GM19395 (cell line): ENCODE measurements around the gene ATF3.
A peak's percentile ranks its signal among the peaks of the same experiment; 100 is the strongest.
"Not testable (repeated sequence)": the region's sequence is repeated elsewhere in the genome, so short reads cannot be mapped to it uniquely, and the experiment has no call there.

Source experiments
- ATAC-seq: cut with Tn5 transposase; IDR thresholded peaks from one replicate; pipeline ENCODE4 v1.9.1; 2021; ENCODE audit warnings: mild to moderate bottlenecking, moderate library complexity; ENCODE audit not compliant: unreplicated experiment

Gene ATF3

DNA sequence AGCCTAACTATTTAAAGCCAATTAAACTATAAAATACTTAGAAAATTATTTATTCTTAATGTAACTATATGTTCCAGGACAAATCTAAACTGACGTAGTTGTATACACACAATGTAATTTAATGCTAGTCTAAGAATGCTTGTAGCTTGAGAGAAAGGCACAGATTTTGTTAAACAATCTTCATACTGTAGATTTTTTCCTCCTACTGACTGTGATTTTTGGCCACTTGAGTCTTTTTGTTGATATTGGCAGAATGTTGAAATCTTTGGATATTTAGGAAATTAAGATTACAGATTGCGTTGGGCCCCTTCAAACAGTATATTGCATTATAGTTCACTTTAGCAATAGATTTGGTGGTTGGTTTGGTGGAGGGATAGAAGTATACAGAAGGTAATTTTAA, 40.5 kb downstream of the ATF3 start:
- no peak for ATAC-seq

- no peak for ATAC-seq
These were observed 41.7 kb downstream of the ATF3 start for GRCh38 chr1:212650228-212650627.

DNA sequence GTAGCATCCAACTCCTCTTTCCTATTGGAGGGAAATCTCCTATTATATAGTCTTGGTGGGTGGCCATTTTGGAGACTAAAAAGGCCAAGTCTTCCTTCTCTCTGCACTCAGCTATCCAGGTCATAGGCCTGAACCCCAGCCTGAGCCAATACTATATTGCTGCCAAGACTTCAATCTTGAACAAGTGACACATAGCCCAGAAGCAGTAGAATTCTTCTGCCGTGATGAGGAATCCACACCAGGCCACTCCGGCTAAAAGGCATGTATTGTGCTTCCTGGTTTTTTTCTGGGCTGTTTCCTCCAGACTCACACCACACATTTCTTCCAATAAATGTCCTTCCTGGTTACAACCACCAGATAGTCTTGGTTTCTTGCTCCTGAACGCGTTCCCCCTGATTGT, 43.0 kb downstream of the ATF3 start:
- ATAC-seq: no peak

DNA sequence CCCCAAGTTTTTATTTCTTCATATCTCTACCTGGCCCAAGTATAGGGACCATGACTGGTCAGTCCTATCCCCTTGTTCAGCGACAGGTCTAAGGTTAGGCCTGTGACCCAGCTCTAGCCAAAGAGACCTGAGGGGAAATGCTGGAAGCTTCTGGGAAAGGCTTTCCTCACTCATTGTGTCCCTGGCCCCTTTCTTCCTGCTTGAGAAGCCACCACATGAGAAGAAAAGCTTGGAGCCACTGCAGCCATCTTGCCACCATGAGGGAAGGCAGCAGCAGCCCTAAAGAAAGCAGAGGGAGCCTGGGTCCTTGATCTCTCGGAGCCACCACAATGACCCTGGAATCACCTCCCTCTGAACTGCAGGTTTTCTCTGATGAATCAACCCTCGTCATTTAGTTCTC, 43.4 kb downstream of the ATF3 start:
- no peak for ATAC-seq

DNA sequence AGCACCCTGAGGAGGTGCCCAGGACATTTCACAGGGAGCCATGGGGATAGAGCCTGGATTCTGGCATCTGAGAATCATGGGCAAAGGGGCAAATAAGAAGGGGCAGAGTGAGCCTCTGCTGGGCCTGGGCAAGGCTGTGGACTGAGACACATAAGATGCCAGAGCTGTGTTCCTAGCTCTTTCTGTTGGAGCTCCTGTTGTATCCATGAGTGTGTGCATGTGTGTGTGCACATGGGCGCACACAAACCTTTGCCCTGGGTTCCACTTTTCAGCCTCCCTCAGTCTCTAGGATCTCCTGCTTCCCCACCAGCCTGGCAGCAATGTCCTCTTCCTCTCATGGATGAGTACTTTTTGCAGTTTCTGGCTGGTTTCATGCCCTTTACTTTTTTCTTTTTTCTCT, 44.0 kb downstream of the ATF3 start:
- no peak for ATAC-seq

- ATAC-seq: no peak
These were observed 47.3 kb downstream of the ATF3 start for GRCh38 chr1:212655668-212656440.

GRCh38 chr1:212656730-212657129, 48.2 kb downstream of the ATF3 start:
- no peak for ATAC-seq

GRCh38 chr1:212658250-212658649, 49.7 kb downstream of the ATF3 start:
- ATAC-seq: not testable (repeated sequence)

- ATAC-seq: peak; percentile 6
These were observed 56.0 kb downstream of the ATF3 start for GRCh38 chr1:212664409-212665199.

DNA sequence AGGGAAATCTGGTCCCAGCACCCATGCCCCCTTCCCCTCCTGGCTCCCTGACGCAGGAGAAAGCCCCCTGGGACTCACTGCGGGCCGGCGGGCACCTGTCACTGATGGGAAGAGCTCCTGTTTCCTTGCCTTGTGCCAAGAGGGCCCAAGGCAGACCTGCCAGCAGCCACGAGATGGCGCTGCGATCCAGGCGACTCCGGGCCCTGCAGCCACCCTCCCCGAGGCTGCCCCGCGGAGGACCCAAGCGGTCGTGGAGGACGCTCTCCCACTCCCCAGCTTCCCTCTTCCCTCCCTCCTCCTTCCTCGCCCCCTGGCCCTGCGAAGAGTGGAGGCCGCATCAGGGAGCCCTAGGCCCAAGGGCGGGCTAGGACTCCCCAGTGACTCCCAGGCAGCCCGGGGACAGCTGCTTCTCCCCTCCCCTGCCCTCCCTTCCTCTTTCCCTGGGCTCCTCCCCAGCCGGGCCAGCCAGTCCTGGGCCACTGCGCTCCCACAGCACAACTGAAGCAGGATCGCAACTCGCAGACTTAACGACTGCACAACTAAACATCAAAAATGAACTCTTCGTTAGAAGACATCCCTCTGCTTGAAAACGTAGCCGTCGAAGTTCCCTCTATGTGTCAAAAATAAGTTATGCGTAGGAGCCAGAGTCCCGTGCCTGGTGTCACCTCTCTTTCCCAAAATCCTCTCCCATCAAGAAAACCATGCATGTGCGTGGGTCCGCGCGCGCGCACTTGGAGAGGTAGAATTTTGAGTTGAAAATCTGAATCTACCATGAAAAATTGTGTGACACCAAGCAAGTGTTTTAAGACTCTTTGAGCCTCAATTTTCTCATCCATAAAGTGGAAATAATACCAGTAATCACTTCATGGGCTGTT, 56.9 kb downstream of the ATF3 start:
- peak; percentile 97 for ATAC-seq

DNA sequence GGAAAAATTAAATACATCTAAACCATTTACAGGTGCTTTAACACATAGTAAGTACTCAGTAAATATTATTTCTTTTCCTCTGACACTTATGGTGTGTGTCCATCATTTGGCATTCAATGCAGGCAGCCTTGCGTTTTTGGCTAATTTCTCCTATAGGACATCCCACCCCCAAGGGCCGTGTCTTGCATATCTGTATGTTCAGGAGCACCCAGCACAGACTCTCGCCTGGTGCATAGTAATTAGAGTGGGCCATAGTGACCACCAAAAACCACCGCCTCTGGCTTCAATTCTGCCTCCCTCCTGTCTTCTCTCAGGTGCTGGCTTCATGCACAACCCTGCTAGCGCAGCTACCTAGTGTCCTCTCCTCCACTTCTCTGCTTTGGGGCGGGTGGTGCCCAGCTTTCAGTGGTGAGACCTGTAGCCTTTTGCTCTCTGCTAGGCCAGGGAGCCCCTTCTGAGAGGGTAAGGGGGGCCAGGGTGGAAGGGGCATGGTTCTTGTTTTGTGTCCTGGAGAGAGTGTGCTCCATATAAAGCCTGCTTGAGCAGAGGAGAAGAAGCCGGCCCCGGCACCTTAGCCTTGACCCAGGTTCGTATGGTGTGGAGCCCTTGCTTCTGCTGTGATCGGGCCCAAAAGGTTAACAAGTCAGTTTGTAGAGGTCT, 57.7 kb downstream of the ATF3 start:
- no peak for ATAC-seq

DNA sequence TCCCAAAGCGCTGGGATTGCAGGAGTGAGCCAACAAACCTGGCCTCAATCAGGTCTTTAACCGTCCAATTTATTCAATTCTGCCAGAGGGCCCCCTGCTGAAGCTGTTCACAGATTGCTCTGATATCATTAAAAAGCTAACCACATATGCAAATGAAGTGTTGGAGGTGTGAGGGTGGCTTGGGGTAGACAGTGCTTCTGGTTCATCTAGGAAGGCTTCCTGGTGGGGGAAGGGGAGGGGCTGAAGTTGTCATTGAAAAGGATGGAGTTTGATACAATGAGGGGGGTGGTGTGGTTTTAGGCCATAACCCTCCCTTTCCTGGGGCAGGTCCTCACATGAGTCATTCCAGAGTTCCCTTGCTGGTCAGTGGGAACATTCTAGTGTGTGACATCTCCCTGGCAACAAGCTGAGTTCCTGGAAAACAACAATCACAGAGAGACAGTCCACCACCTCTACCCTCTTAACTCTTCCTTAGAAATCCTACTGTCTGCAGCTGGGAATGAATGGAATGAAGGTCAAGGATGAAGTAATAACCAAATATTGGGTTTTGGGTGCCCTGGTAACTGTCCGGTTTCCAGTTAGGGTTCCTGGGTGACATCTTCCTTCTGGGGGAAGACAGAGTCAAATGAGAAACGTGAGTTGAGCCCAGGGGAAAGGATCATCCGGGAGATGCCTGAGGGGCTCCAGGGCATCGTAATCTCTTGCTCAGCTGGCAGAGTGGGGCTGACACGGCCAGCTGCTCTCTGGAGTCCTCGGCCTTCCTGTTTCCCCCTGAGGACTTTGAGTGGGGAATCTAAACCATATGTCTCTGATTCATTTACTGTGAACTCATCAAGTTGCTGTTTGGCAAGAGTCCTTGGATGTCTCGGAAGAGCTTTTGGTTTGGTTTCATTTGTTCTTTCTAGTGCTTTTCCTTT, 58.9 kb downstream of the ATF3 start:
- ATAC-seq: no peak

DNA sequence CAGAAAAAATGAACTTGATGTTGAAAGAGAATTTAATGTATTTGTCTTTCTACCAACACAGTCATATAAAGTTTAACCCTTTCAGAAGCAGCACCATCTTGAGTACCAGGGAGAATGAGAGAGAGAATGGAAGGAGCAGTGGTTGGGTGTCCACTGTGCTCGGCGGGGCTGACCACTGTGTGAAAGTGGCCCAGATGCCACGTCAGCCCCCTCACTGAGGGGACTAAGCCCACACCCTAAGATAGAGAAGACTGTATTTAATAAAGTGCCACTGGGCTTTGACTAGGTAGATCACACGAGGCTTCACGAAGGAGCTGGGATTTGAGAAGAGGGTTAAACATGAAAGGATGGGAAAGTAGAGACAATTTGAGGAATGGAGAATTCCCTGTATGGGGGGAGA, 59.9 kb downstream of the ATF3 start:
- ATAC-seq: no peak

DNA sequence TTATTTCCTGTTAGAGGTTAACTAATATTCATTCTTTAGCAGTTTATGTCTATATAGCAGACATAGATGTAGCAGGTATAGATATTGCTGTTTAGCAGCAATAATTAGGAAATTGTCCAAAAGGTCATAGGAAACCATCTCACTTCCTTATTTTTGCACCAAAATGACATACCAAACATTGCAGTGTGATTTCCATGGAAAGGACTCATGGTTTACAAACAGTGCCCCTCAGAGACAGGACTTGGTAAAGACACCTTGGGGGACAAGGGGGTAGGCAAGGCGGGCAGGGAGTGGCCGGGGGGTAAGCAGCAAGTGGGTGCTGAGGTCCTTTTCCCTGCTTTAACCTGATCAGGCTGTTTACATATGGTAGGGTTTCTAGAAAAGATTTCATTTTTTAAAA, 60.5 kb downstream of the ATF3 start:
- no peak for ATAC-seq

DNA sequence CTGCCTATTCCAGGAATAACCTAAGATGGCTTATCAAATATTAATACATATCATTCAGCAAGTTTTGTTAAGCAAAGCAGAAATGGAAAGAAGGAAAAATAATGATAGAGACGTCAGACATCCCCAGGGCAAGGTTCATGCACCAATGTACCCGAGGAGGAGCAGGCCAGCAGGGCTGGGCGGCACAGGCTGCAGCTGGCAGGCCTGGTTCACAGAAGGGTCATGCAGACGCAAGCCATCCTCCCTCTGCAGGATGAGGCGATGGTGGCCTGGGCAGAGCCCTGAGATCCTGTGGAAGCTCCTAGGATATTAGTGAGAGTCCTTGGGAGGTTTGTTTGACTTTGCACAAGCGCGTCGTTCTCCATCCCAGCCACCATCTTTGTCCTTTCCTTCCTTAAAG, 61.0 kb downstream of the ATF3 start:
- ATAC-seq: no peak

DNA sequence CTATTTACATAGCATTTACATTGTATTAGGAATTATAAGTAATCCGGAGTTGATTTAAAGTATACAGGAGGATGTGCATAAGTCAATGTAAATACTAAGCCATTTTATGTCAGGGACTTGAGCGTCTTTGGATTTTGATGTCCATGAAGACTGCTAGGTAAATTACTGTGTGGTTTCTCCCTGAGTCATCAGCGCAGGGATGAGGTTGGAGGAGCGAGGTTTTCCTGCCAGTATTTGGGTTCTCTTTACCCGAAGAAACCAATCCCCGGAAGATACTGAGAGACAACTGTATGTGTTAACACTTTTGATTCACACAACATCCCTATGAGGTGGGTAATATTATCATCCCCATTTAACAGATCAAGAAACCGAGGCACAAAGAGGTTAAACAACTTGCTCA, 61.7 kb downstream of the ATF3 start:
- ATAC-seq: no peak
